ENCODE results near the gene SDCBP2. TPM values are rescaled to one million over a fixed set of nuclear protein-coding genes. Genes with fewer than 3 reads are reported as not detected.

SDCBP2 gene
- total RNA-seq, 4 donors from 2014 or later, result 2.3 to 12.1 (median 6.6) TPM

- no peak for TF ChIP-seq CTCF (IDR thresholded peaks at IDR 0.05; ENCODE audit: low read depth)
Measured at GRCh38 chr20:1322511-1323245, 6.3 kb downstream of the SDCBP2 start.

- TF ChIP-seq CTCF (IDR thresholded peaks at IDR 0.05; ENCODE audit: low read depth), result no peak
Measured at GRCh38 chr20:1321654-1321939, 7.3 kb downstream of the SDCBP2 start.

GRCh38 chr20:1320902-1321653, 7.9 kb downstream of the SDCBP2 start:
- no peak for TF ChIP-seq CTCF (IDR thresholded peaks at IDR 0.05; ENCODE audit: low read depth)

- TF ChIP-seq CTCF (IDR thresholded peaks at IDR 0.05; ENCODE audit: low read depth), result no peak
Measured at GRCh38 chr20:1320016-1320415, 8.9 kb downstream of the SDCBP2 start.

- no peak for TF ChIP-seq CTCF (IDR thresholded peaks at IDR 0.05; ENCODE audit: low read depth)
Measured at GRCh38 chr20:1319462-1319861, 9.5 kb downstream of the SDCBP2 start.

GRCh38 chr20:1319051-1319450, 9.9 kb downstream of the SDCBP2 start:
- TF ChIP-seq CTCF (IDR thresholded peaks at IDR 0.05; ENCODE audit: low read depth), result no peak

GRCh38 chr20:1317545-1318255, 11.2 kb downstream of the SDCBP2 start:
- TF ChIP-seq CTCF (IDR thresholded peaks at IDR 0.05; ENCODE audit: low read depth), result no peak

Data from subcutaneous adipose tissue (tissue), 4 donors.